OCI-LY3 (cell line): ENCODE data around the gene NADK.

Experiments
- CTCF ChIP-seq: fragments of 200-600, 300-600 bp; sonication (generic); IDR thresholded peaks from 2 replicates; pipeline ENCODE4 v1.5.1; 2014; ENCODE audit warnings: antibody characterized with exemption, low read length, low read depth
- EZH2phosphoT487 ChIP-seq: fragments of 200-600 bp; shearing (Covaris generic); IDR thresholded peaks from 2 replicates; pipeline ENCODE4 v1.6.1; 2018; ENCODE audit warnings: antibody characterized with exemption, mixed run types, low read depth

- TF ChIP-seq CTCF (no peak), EZH2phosphoT487 (no peak)
Observed at GRCh38 chr1:1758059-1758621, 20.1 kb downstream of the NADK start.
